GM18498 (cell line): ENCODE measurements around the gene SPAG17.

Experiments
- ATAC-seq: cut with Tn5 transposase; IDR thresholded peaks from one replicate; pipeline ENCODE4 v1.9.1; 2021; ENCODE audit warnings: mild to moderate bottlenecking, moderate library complexity; ENCODE audit not compliant: unreplicated experiment

Gene SPAG17

GRCh38 chr1:117919376-117919775 lies 265.7 kb downstream of the SPAG17 start:
- no peak for ATAC-seq

DNA sequence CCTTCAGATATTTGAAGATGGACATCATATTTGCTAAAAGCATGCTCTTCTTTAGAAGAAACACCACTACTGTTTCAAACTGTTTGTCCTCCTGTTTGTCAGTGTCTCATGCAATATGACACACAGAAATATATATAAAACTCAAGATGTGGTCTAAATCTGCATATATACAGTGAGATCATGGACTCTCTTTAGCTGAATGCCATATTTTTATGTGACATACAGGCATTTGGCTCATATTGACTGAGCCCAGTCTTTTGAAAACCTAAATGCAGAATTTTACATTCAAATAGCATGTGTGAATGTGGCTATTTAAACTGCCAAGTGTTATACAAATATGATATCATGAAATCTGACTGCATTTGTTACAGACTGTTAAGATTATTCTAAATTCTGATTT lies 274.0 kb downstream of the SPAG17 start:
- no peak for ATAC-seq

GRCh38 chr1:117905019-117905418 lies 280.0 kb downstream of the SPAG17 start:
- no peak for ATAC-seq

DNA sequence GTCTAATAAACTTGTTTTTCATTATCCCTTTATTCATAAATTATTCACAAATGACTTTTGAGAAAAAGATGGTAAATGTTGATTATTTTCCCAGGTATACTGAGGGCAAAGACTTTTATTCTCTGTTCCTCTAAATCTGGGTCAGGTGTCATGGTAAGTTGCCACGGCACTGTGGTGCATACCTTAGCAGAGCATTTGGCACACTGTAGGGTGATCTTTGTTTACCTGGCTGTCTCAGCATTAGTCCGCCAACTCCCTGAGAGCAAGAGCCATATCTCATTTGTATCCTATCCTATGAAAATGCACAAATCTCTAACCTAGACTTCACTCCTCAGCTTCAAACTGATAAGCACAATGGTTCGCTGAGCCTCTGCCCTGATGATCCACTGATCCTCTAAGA lies 280.5 kb downstream of the SPAG17 start:
- no peak for ATAC-seq
